NCI-H82 treated with DMSO at 0.1 percent for 48 hours (cell line): ENCODE measurements around the gene GARNL3.

Experiments
- DNase-seq: peaks from one replicate; lab custom pipeline; 2025; ENCODE audit not compliant: unreplicated experiment; lab: John Stamatoyannopoulos, UW

The GARNL3 gene

DNA sequence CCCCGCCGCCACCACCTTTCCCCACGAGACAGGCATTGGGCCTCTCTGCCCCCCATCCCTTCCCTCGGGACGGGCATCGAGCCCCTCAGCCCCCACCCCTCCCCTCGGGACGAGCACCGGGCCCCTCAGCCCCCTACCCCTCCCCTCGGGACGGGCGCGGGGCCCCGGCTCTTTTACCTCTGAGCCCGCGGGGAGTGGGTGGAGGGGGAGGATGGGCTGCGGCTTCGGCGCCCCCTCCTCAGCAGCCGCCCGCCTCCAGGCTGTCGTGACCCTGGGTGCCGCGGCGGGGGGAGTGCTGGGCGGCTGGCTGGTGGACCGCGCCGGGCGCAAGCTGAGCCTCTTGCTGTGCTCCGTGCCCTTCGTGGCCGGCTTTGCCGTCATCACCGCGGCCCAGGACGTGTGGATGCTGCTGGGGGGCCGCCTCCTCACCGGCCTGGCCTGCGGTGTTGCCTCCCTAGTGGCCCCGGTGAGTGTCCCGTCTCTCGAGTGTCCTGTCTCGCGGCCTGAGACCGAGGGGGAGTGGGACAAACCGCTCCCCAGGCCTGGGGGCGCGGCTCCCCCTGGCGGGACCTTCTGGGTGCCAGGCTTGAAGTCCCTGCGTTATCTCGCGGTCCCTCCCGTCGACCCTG, 133.2 kb downstream of the GARNL3 start:
- no peak for DNase-seq

DNA sequence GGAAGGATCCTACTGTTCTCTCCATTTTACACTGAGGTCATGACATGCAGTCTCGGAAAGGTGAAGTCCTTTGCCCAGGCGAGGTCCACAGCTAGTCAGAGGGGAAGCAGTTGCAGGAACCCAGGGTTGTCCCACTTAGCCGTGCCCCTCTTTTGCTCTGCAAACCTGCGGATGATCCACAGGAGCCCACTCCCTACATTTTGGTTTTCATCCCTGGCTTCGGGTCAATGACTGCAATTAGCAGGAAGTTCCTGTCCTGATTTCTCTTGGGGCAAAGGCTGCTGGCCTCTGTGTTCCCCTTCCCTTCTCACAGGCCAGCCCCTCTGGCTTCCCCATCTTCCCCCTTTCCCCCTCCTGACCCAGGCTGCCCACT, 133.7 kb downstream of the GARNL3 start:
- DNase-seq, result no peak

DNA sequence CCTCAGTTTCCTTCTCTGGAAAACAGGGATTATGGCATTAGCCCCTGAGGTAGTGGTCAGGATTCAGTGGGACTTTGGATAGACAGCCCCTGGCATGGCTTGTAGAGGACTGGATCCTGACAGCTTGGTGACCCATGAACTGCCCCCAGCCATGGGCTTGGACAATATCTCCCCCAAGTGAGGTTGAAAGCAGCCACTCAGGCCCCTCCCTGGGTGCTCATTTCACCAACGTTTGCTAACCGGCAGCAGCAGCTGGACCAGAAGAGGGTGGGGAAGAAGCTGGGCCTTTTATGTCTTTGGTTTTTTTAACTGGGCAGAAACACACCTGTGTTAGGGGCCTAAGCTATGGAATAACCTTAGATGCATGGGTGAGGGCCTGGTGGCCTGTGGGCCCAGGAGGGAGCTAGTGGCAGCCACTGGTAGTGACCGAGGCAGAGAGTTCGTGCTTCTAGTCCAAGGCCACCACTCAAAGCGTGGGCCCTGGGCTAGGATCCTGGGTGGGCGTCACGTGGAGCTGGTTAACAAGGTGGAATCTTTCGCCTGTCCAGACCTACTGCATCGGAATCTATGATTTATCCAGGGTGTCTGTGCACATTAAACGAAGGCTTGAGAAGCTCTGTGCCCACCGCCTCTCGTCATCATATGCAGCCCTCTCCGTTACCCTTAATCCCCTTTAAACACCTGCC, 134.3 kb downstream of the GARNL3 start:
- no peak for DNase-seq

DNA sequence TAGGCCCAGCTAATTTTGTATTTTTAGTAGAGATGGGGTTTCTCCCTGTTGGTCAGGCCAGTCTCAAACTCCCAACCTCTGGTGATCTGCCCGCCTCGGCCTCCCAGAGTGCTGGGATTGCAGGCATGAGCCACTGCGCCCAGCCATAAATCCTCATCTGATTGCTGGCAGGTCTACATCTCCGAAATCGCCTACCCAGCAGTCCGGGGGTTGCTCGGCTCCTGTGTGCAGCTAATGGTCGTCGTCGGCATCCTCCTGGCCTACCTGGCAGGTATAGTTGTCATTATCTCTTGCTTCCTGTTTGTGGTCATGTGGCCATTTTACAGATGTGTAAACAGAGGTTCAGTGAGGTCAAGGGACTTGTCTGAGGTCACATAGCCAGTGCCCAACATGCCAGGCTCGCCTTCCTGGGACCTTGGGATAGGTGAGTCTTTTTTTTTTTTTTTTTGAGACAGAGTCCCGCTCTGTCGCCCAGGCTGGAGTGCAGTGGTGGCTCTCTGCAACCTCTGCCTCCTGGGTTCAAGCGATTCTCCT, 135.2 kb downstream of the GARNL3 start:
- no peak for DNase-seq

DNA sequence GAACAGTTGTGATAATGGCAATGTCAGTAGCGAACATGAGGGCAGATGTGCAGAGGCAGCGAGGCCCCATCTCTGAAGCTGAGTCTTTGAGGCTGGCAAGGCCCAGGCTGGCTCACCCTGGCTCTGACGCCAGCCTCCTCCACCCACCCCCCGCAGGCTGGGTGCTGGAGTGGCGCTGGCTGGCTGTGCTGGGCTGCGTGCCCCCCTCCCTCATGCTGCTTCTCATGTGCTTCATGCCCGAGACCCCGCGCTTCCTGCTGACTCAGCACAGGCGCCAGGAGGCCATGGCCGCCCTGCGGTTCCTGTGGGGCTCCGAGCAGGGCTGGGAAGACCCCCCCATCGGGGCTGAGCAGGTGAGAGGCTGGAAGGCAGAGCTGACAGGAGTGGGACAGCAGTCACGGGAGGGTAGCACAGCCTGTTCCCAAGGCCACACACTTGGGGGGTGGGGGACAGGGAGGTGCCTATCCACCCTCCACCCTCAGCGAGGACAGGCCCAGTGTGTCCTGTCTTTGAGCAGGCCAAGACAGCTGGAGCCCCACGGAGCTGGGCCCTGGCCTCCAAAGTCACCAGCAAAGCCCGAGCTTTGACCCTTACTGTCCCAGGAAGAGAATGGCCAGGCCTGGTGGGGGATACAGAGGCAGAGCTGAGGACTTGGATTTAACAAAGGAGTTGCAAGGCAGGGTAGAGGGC, 138.0 kb downstream of the GARNL3 start:
- no peak for DNase-seq

DNA sequence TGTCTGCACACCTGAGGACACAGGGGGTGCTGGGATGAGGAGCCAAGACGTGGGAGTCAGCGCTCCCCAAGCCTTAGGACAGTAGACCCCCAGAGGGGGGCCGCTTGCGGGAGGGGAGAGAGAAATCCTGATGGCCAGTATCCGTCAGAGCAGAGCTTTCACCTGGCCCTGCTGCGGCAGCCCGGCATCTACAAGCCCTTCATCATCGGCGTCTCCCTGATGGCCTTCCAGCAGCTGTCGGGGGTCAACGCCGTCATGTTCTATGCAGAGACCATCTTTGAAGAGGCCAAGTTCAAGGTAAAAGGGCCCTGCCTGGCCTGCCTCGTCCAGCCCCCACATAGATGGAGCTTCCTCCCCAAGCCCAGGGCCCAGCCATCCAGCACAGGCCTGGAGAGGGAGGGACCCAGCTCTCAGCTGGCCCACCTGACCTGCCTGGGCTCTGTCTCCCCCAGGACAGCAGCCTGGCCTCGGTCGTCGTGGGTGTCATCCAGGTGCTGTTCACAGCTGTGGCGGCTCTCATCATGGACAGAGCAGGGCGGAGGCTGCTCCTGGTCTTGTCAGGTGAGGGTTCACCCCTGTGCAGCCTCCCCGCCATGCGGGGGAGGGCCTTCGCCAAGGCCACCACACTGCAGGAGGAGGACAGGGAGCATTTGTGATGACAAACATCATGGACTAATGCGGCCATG, 139.1 kb downstream of the GARNL3 start:
- no peak for DNase-seq

DNA sequence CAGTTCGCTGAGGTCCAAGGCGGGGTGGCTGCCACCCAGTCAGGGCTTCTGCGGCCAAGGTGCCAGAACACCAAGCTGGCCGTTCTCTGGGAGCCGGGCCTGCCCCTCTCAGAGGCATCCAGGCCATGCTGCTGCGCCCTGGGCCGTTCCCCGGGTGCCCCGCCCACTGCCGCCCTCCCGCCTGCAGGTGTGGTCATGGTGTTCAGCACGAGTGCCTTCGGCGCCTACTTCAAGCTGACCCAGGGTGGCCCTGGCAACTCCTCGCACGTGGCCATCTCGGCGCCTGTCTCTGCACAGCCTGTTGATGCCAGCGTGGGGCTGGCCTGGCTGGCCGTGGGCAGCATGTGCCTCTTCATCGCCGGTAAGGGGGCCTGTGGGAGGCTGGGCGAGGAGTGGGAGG, 140.1 kb downstream of the GARNL3 start:
- no peak for DNase-seq

DNA sequence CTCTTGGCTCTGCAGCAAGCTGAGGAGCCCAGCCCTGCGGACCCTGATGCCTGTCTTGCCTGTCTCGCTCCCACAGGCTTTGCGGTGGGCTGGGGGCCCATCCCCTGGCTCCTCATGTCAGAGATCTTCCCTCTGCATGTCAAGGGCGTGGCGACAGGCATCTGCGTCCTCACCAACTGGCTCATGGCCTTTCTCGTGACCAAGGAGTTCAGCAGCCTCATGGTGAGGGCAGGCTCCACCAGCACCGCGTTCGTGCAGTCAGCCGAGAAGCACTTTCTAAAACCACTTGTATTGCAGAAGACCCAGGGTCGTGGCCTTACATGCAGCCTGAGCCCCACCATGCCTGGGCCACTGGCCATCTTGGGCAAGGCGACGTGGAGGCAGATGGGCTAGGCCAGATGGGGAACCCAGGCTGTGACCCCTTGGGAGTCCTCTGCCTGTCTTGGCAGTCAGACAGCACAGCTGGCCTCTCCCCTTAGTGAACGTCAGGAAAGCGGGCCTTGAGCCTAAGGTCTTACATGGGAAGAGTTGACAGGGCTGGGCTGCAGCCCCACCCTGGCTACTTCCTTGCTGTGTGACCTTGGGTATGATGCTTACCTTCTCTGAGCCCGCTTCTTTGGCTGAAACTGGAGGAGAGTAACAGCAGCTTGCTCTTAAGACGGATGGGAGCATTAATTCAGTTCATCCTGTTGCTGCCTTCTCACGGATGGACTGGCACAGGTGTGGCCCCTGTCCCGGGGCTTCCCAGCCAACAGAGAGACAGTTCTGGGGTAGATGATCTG, 141.0 kb downstream of the GARNL3 start:
- no peak for DNase-seq

DNA sequence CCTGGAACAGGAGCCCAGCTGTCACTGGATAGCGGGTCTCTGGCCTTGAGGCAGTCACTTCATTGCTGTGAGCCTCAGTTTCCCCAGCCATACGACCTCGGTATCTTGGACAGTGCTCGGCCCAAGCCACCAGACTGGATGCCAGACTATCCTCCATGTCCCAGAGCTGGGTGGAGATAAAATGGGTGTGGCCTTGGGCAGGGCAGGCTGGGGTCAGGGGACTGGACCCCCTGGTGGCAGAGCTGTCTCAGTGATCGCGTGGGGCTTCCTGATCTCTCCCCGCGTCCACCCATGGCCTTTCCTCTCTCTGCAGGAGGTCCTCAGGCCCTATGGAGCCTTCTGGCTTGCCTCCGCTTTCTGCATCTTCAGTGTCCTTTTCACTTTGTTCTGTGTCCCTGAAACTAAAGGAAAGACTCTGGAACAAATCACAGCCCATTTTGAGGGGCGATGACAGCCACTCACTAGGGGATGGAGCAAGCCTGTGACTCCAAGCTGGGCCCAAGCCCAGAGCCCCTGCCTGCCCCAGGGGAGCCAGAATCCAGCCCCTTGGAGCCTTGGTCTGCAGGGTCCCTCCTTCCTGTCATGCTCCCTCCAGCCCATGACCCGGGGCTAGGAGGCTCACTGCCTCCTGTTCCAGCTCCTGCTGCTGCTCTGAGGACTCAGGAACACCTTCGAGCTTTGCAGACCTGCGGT, 142.4 kb downstream of the GARNL3 start:
- no peak for DNase-seq

DNA sequence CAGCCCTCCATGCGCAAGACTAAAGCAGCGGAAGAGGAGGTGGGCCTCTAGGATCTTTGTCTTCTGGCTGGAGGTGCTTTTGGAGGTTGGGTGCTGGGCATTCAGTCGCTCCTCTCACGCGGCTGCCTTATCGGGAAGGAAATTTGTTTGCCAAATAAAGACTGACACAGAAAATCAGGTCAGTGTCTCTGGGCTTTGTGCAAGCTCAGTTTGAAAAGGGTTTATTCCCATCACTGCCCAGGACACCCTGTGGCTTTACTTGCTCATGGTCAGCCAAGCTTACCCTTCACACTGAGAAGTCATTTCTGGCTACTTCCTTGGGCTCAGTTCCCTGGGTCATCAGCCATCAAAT, 142.9 kb downstream of the GARNL3 start:
- DNase-seq, result no peak

DNA sequence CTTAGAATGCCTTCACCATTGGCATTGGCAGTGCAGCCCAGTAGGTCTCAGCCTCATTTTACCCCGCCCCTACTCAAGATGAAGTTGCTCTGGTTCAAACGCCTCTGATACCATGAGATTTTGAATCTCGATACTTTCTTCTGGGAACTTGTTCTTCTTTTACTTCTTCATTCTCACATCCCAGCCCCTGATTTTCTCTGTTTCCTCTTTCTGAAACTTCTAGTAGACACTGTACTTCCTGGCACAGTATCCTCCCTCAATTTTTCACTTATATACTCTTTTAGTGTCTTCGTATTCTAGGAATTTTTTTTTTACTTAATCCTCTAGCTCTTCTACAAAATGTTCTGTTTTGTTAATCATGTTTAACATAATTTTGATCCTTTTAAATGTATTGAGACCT, 146.5 kb downstream of the GARNL3 start:
- DNase-seq, result no peak

DNA sequence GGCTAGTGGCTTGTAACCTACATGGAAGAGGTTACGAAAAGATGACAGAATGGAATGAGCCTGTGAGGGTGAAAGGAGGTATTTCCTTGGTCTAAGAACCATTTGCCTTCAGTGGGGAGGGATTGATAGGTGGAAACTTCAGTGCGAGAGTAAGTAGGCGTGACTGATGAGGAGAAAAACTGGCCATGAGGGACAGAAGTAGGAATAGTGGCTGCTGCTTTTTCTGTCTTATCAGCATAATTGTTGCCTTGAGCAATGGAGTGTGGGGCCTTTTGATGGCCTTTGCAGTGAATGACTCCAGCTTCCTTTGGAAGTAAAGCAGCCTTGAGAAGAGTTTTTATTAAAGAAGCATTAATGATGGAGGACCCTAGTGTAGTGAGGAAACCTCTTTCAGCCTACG, 150.6 kb downstream of the GARNL3 start:
- no peak for DNase-seq

DNA sequence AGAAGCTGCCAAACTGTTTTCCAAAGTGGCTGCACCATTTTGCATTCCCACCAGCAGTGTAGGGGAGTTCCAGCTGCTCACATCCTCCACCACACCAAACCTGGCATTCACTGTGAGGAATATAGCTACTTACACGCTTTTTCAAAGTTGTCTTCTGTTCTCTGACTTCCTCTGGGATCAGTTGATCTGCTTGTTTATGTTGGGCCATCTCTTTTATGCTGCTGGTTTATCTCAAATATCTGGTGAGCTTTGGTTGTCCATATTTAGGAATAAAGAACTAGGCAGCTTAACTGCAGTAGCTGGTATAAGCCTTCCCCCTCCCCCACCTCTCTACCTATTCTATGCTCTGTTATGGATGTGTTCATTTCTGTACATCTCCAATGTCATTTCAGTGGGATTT, 151.1 kb downstream of the GARNL3 start:
- DNase-seq, result no peak

DNA sequence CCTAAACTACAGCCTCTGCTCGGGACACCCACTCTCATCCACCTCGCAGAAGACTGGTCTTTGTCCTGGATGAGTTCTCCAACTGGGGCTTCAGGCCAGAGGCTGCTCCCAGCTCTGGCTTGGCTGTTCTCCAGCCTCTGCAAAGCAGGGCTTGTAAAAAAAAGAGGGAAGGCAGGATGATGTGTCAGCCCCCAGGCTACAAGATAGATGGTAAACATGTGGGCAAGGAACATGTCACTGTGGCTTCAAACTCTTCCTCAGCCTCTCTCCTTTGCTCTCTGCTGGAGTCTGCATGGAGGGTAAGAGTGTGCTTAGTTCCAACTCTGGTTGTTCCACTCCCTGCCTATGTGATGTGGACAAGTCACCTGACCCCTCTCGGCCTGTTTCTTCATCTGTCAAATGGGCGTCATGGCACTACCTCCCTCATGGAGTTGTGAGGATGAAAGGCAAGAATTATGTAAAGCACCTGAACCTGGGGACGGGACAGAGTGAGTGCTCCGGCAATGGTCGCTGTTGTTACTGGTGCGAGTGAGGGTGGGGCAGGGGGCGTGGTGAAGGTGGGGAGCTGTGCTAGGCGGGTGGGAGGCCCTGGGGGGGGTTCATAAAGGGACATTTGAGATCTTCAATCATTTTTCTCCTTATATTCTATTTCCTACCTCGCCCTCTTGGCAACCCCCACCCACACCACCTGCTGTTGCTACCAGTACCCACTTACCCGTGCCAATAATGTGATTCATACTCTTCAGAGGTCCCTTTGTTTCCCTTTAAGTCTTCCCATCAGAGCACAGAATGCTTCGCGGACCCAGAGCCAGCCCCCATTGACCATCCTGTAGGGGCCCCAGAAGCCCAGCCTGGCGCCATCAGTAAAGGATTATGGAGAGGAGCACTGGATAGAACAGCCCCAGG, 152.8 kb downstream of the GARNL3 start:
- no peak for DNase-seq

DNA sequence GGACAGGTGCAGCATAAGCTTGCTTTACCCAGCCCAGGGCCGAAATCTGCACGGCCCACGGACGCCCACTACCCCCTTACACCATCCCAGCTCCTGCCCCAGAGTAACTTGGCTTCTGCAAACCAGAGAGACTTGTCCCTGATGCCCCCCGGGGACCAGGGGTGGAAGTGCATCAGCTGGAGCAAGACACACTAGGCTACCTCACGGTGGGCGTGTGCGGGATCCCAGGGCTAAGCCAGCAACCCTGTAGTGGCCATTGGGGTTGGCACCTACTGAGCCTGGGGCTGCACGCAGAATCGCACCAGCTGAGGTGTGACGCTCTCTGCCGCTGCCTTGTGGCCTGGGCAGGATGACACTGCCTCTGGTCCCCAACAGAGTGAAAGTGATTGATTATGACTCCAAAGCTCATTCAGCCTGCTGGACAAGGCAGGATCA, 153.5 kb downstream of the GARNL3 start:
- no peak for DNase-seq

DNA sequence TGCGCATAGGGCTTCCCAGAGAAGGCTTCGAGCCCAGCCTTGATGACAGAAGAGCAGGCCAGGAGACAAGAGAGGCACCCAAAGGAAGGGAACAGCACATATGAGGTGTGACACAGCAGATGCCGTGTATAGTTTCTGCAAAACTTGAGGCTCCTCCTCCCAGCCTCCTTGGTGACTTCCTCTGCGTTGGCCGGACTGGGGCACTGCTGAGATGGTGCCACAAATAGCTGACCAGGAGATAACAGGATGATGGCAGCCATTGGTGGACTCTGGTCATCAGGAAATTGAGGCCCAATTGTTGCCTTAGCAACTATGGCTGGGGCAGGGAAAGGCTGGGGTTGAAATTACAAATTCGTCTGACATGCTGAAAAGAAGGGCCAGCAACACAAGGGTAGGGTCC, 154.8 kb downstream of the GARNL3 start:
- no peak for DNase-seq

DNA sequence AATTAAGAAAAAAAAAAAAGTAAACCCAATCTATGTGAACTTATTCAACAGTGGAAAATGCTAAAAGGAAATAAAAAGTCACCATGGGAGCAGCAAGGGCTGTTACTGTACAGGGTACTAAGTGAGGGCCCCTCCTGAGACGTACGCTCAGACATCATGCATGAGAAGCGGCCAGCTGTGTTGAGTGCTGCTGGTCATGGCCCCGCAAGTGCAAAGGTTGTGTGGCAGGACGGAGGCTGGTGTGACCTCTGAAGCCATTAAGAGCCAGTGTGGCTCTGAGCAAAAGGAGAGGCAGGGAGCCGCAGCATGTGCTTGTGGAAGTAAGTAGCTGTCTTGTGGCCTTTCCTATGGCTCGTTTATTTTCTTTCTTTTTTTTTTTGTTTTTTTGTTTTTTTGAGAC, 156.5 kb downstream of the GARNL3 start:
- no peak for DNase-seq

DNA sequence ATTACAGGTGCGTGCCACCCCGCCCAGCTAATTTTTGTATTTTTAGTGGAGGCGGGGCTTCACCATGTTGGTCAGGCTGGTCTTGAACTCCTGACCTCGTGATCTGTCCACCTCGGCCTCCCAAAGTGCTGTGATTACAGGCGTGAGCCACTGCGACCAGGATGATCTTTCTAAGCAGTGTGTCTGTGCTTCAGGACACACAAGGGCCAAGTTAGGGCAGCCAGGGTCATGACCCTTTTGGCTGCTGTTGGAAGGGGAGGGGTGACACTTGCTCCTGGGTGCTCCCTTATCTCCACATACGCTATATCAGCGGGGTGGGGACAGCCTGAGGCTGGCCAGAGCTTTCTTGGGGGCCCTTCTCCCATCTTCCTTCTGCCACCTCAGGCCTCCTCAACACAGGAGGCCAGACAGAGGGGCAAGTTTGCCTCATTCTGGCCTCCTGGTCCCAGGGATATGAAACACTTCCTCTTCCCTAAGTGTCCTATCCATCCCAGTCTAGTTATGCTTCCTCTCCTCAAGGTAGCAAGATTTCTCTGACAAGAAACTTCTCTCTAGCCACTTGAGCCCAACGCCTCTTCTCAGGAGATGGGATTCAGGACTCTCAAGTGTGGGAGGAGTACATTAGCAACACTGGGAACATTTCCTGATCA, 157.7 kb downstream of the GARNL3 start:
- DNase-seq, result no peak

DNA sequence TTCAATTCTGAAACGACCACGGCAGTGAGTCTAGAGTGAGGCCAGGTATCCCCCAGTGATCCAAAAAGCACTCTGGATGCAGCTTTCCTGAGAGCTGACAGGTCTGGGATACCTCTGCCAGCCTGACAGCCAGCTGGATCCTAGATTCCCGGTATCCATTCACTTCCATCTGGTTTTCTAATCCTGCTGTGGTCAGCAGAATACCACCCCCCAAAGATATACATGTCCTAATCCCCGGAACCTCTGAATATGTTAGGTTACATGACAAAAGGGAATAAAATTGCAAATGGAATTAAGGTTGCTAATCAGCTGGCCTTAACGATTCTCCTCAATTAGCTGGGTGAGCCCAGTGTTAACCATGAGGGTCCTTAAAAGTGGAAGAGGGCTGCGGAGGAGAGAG, 158.2 kb downstream of the GARNL3 start:
- no peak for DNase-seq
